Measurements from ENCODE around the gene TST. TPM values are rescaled to one million over a fixed set of nuclear protein-coding genes. Genes with fewer than 3 reads are reported as not detected.

Gene TST
- total RNA-seq, 2 donors from 2014 or later = 38.1 to 58.1 TPM

- intact Hi-C loops (cut with DNase I) = no loop called here
- Histone ChIP-seq H3K9me3 (no peaks in the 10 kb centered on the region), H3K27me3 (replicated peaks; ENCODE audit: insufficient read depth) (no peaks in the 10 kb centered on the region), H3K4me3 (no peak overlapping the region), H3K27ac (no peak overlapping the region), H3K4me1 (replicated peaks) (peaks cover 6% of the 10 kb centered on the region), H3K36me3 (no peaks in the 10 kb centered on the region)
- DNase-seq (ENCODE audit: low spot score) = no peak
- TF ChIP-seq POLR2AphosphoS5 (IDR thresholded peaks at IDR 0.05) (no peak), POLR2A (IDR thresholded peaks at IDR 0.05) (no peak), CTCF (IDR thresholded peaks at IDR 0.05) (no peak)
- 65% methylated on average over 12 of the region's 12 CpGs for WGBS
Measured at GRCh38 chr22:37014835-37015586, 4.2 kb downstream of the TST start.

GRCh38 chr22:37014415-37014806 is 4.8 kb downstream of the TST start:
- intact Hi-C loops (cut with DNase I) = no loop called here
- H3K4me3 ChIP-seq = no peak overlapping the region
- H3K27me3 ChIP-seq (replicated peaks; ENCODE audit: insufficient read depth) = no peaks in the 10 kb centered on the region
- H3K4me1 ChIP-seq (replicated peaks) = peaks cover 6% of the 10 kb centered on the region
- no peak for TF ChIP-seq POLR2A (IDR thresholded peaks at IDR 0.05)
- no peak for TF ChIP-seq CTCF (IDR thresholded peaks at IDR 0.05)
- TF ChIP-seq POLR2AphosphoS5 (IDR thresholded peaks at IDR 0.05) = no peak
- H3K9me3 ChIP-seq = no peaks in the 10 kb centered on the region
- no peak overlapping the region for H3K27ac ChIP-seq
- DNase-seq (ENCODE audit: low spot score) = no peak
- H3K36me3 ChIP-seq = no peaks in the 10 kb centered on the region
- 76% methylated on average over 4 of the region's 4 CpGs for WGBS

GRCh38 chr22:37012956-37013355 is 6.3 kb downstream of the TST start:
- peaks cover under 1% of the 10 kb centered on the region for H3K4me1 ChIP-seq (replicated peaks)
- 79% methylated on average over 10 of the region's 10 CpGs for WGBS
- H3K36me3 ChIP-seq = no peaks in the 10 kb centered on the region
- intact Hi-C loops (cut with DNase I) = no loop called here
- no peak overlapping the region for H3K27ac ChIP-seq
- no peak overlapping the region for H3K4me3 ChIP-seq
- H3K27me3 ChIP-seq (replicated peaks; ENCODE audit: insufficient read depth) = no peaks in the 10 kb centered on the region
- no peaks in the 10 kb centered on the region for H3K9me3 ChIP-seq
- no peak for DNase-seq (ENCODE audit: low spot score)
- TF ChIP-seq POLR2AphosphoS5 (IDR thresholded peaks at IDR 0.05) = no peak
- no peak for TF ChIP-seq POLR2A (IDR thresholded peaks at IDR 0.05)
- no peak for TF ChIP-seq CTCF (IDR thresholded peaks at IDR 0.05)

- no peak for TF ChIP-seq POLR2A (IDR thresholded peaks at IDR 0.05)
- no peak for TF ChIP-seq POLR2AphosphoS5 (IDR thresholded peaks at IDR 0.05)
- TF ChIP-seq CTCF (IDR thresholded peaks at IDR 0.05) = no peak
- 76% methylated on average over 9 of the region's 9 CpGs for WGBS
- Histone ChIP-seq H3K9me3 (no peaks in the 10 kb centered on the region), H3K4me3 (no peak overlapping the region), H3K36me3 (no peaks in the 10 kb centered on the region), H3K27ac (no peak overlapping the region), H3K4me1 (replicated peaks) (no peaks in the 10 kb centered on the region), H3K27me3 (replicated peaks; ENCODE audit: insufficient read depth) (no peaks in the 10 kb centered on the region)
- DNase-seq (ENCODE audit: low spot score) = no peak
- intact Hi-C loops (cut with DNase I) = no loop called here
Measured at GRCh38 chr22:37012262-37012904, 6.9 kb downstream of the TST start.

DNA sequence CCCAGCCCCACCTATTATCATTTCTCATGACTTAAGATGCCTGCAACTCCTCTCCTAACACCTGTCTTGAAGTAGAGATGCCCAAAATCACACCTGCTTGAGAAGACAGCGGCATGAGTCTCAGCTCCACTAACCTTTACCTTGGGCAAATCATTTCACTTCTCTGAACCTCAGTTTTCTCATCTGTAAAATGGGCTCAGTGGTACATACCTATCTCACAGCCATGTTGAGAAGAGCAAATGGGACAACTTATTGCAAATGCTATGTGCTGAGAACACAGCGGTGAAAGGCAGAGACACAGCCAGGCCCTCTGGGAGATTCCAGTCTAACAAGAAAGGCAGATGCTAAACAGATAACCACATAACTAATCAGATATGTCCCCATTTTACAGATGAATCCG is 7.8 kb downstream of the TST start:
- no peaks in the 10 kb centered on the region for H3K9me3 ChIP-seq
- no peaks in the 10 kb centered on the region for H3K4me1 ChIP-seq (replicated peaks)
- TF ChIP-seq POLR2A (IDR thresholded peaks at IDR 0.05) = no peak
- TF ChIP-seq CTCF (IDR thresholded peaks at IDR 0.05) = no peak
- TF ChIP-seq POLR2AphosphoS5 (IDR thresholded peaks at IDR 0.05) = no peak
- H3K4me3 ChIP-seq = no peak overlapping the region
- whole genome bisulfite sequencing = 91% methylated on average over 3 of the region's 3 CpGs
- H3K36me3 ChIP-seq = no peaks in the 10 kb centered on the region
- intact Hi-C loops (cut with DNase I) = no loop called here
- no peak overlapping the region for H3K27ac ChIP-seq
- H3K27me3 ChIP-seq (replicated peaks; ENCODE audit: insufficient read depth) = no peaks in the 10 kb centered on the region
- DNase-seq (ENCODE audit: low spot score) = no peak

Data from prostate gland (tissue), 2 donors.